Testis (tissue), 2 donors: ENCODE data around the gene DDX24.

Source experiments
- POLR2A ChIP-seq: fragments of 450-650 bp; IDR thresholded peaks from one replicate; pipeline ENCODE4 v1.6.1; 2017; ENCODE audit warnings: antibody characterized with exemption, mild to moderate bottlenecking, moderate library complexity
- TF ChIP-seq, protein P1 (sequence below), 3 experiments: fragments of 450-650 bp in 2 of 3; fragments of 200-600 bp in 1 of 3; sonication (generic) in 1 of 3; IDR thresholded peaks; one replicate each; pipeline ENCODE4 v1.5.1; 2016 to 2019; ENCODE audit warnings: antibody characterized with exemption in 3 of 3, mild to moderate bottlenecking in 2 of 3, moderate library complexity in 1 of 3

DNA sequence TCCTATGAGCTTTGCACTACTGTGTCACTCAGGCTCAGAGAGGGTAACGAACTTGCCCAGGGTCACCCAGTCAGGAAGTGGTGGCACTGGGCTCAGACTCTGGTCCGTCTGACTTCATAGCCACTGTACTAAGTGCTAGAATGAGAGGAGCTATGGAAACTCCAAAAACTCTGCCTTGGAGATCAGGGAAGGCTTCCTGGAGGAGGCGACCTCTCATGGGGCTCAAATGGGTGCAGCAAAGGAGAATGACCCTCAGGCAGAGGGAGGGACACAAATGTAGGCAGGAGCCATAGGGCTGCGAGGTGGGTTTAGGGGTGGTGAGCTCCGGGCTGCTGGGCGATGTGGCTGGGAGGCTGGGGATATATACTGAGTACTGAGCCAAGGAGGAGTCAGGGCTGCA lies 80.7 kb downstream of the DDX24 start:
- TF ChIP-seq, protein P1, sequence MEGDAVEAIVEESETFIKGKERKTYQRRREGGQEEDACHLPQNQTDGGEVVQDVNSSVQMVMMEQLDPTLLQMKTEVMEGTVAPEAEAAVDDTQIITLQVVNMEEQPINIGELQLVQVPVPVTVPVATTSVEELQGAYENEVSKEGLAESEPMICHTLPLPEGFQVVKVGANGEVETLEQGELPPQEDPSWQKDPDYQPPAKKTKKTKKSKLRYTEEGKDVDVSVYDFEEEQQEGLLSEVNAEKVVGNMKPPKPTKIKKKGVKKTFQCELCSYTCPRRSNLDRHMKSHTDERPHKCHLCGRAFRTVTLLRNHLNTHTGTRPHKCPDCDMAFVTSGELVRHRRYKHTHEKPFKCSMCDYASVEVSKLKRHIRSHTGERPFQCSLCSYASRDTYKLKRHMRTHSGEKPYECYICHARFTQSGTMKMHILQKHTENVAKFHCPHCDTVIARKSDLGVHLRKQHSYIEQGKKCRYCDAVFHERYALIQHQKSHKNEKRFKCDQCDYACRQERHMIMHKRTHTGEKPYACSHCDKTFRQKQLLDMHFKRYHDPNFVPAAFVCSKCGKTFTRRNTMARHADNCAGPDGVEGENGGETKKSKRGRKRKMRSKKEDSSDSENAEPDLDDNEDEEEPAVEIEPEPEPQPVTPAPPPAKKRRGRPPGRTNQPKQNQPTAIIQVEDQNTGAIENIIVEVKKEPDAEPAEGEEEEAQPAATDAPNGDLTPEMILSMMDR (IDR thresholded peaks at IDR 0.05) = no peak
- TF ChIP-seq POLR2A = no peak
